ENCODE data around the gene MRPL36. TPM values are rescaled to one million over a fixed set of nuclear protein-coding genes. Genes with fewer than 3 reads are reported as not detected.

The MRPL36 gene
- total RNA-seq, 1 donor from 2014 or later, result 53.5 TPM

- Mint-ChIP-seq H3K27me3 (peaks cover 21% of the 10 kb centered on the region), H3K9me3 (peaks cover 6% of the 10 kb centered on the region), H3K4me3 (no peak overlapping the region), H3K4me1 (ENCODE audit: unreplicated experiment) (peaks cover 5% of the 10 kb centered on the region), H3K36me3 (peaks cover 3% of the 10 kb centered on the region), H3K27ac (no peak overlapping the region)
- peak; percentile 49 for DNase-seq (ENCODE audit: extremely low spot score, unreplicated experiment)
- TF ChIP-seq, protein P1, sequence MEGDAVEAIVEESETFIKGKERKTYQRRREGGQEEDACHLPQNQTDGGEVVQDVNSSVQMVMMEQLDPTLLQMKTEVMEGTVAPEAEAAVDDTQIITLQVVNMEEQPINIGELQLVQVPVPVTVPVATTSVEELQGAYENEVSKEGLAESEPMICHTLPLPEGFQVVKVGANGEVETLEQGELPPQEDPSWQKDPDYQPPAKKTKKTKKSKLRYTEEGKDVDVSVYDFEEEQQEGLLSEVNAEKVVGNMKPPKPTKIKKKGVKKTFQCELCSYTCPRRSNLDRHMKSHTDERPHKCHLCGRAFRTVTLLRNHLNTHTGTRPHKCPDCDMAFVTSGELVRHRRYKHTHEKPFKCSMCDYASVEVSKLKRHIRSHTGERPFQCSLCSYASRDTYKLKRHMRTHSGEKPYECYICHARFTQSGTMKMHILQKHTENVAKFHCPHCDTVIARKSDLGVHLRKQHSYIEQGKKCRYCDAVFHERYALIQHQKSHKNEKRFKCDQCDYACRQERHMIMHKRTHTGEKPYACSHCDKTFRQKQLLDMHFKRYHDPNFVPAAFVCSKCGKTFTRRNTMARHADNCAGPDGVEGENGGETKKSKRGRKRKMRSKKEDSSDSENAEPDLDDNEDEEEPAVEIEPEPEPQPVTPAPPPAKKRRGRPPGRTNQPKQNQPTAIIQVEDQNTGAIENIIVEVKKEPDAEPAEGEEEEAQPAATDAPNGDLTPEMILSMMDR (conservative IDR thresholded peaks at IDR 0.05), result no peak
These were observed 40.2 kb downstream of the MRPL36 start for GRCh38 chr5:1759378-1759970.

- Mint-ChIP-seq H3K27me3 (peaks cover 17% of the 10 kb centered on the region), H3K4me3 (no peak overlapping the region), H3K9me3 (peaks cover 6% of the 10 kb centered on the region), H3K36me3 (peaks cover 3% of the 10 kb centered on the region), H3K4me1 (ENCODE audit: unreplicated experiment) (no peaks in the 10 kb centered on the region), H3K27ac (no peak overlapping the region)
- DNase-seq (ENCODE audit: extremely low spot score, unreplicated experiment), result no peak
- TF ChIP-seq, protein P1 (conservative IDR thresholded peaks at IDR 0.05), result no peak
These were observed 41.1 kb downstream of the MRPL36 start for GRCh38 chr5:1758574-1758973.

- peak; percentile 60 for DNase-seq (ENCODE audit: extremely low spot score, unreplicated experiment)
These were observed 42.1 kb downstream of the MRPL36 start for GRCh38 chr5:1757511-1757910.

DNA sequence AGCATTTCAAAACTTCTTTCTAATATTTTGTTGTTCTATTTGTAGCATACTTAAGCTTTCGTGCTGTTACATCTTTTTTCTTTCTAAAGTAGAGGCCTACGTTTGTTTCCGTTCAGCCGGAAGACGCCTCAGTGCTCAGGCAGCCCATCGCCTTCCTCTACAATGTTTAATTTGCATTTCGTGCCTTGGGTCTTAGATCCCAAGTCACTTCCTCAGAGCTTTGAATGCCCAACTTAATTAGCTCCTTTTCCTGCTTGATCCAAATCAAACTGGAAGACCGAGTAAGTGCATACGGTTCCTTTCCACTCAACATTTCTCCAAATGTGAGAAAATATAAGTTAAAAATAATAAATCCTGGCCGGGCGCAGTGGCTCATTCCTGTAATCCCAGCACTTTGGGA is 43.2 kb downstream of the MRPL36 start:
- H3K36me3 Mint-ChIP-seq, result peaks cover 3% of the 10 kb centered on the region
- no peak overlapping the region for H3K27ac Mint-ChIP-seq
- peaks cover 6% of the 10 kb centered on the region for H3K9me3 Mint-ChIP-seq
- DNase-seq (ENCODE audit: extremely low spot score, unreplicated experiment), result no peak
- TF ChIP-seq, protein P1 (conservative IDR thresholded peaks at IDR 0.05), result no peak
- H3K4me3 Mint-ChIP-seq, result no peak overlapping the region
- H3K27me3 Mint-ChIP-seq, result peaks cover 12% of the 10 kb centered on the region
- H3K4me1 Mint-ChIP-seq (ENCODE audit: unreplicated experiment), result no peaks in the 10 kb centered on the region

More at GRCh38 chr5:1757511-1757910, 42.1 kb downstream of the MRPL36 start:
- Mint-ChIP-seq H3K27me3 (peaks cover 16% of the 10 kb centered on the region), H3K9me3 (peaks cover 6% of the 10 kb centered on the region), H3K36me3 (peaks cover 3% of the 10 kb centered on the region), H3K4me1 (ENCODE audit: unreplicated experiment) (no peaks in the 10 kb centered on the region), H3K27ac (no peak overlapping the region), H3K4me3 (no peak overlapping the region)
- TF ChIP-seq, protein P1 (conservative IDR thresholded peaks at IDR 0.05), result no peak

DNA sequence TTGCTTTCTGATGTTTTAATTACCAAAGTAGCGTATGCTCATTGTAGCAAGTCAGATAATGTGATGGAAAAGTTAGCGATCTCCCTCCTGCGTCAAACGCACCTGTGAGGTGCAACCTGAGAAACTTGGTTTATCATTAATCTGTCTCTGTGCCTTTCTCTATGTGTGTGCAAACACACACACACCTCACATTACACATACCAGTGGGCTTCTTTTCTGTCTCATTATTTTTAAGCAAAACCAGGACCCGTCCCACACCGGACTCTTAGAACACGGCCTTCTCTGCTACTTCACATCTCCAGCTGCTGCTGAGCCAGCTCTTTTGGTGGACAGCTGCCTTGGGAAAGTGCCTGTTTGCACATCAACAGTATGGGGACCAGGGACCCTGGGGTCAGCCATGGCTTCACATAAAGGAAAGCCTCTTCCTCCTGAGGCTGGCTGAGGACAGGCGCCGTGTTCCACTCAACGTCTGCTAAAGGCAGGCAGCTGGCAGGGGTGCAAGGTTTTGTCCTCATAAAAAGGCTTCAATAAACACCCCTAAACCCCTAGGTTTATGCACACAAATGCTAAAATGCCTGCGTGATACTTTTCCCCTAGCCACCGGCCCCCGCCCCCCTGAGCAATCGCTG is 44.2 kb downstream of the MRPL36 start:
- Mint-ChIP-seq H3K27ac (no peak overlapping the region), H3K36me3 (peaks cover 3% of the 10 kb centered on the region), H3K27me3 (peaks cover 12% of the 10 kb centered on the region), H3K4me1 (ENCODE audit: unreplicated experiment) (no peaks in the 10 kb centered on the region), H3K4me3 (no peak overlapping the region), H3K9me3 (peaks cover 6% of the 10 kb centered on the region)
- TF ChIP-seq, protein P1 (conservative IDR thresholded peaks at IDR 0.05), result no peak
- DNase-seq (ENCODE audit: extremely low spot score, unreplicated experiment), result peak; percentile 56
